GM21825 (cell line): ENCODE results near the gene SLIT3.

Experiments
- ATAC-seq: cut with Tn5 transposase; IDR thresholded peaks from one replicate; pipeline ENCODE4 v1.9.1; 2021; ENCODE audit warnings: mild to moderate bottlenecking, moderate library complexity; ENCODE audit not compliant: unreplicated experiment

The SLIT3 gene

DNA sequence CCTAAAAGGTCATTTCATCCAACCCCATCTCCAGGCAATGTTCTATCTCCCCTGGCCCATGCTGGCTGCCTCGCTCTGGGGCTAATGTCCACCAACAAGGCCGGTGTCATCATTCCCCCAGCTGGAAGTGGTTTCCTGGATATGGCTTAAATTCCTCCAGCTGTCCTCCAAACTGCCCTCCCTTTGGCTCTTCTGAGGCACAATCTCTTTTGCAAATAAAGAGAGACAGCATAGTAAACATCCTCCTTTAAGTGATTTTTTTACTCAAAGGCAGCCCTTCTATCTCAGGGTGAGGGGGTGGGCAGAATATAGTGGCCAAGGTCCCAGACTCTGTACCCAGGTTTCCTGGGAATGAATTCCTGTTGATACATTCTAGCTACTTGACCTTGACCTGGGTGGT lies 604.3 kb downstream of the SLIT3 start:
- ATAC-seq, result no peak

- no peak for ATAC-seq
Measured at GRCh38 chr5:168695301-168695835, 605.6 kb downstream of the SLIT3 start.

DNA sequence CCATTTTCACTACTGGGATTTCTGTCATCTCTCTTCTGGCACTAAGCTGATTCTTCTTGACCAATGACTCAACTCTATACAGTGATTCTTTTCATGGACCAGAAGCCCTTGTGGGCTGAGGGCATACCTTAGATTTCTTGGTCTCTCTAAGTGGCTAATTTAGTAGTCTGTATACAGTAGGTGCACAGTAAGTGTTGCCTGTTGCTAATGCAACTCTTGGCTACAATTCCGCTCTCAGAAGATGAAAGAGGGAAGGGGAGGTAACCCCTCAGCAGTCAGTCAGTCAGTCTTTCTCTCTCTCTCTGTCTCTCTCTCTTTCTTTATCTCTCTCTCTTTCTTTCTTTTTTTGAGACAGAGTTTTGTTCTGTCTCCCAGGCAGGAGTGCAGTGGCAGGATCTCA lies 606.6 kb downstream of the SLIT3 start:
- ATAC-seq, result no peak

- ATAC-seq, result no peak
Measured at GRCh38 chr5:168693883-168694282, 607.1 kb downstream of the SLIT3 start.

DNA sequence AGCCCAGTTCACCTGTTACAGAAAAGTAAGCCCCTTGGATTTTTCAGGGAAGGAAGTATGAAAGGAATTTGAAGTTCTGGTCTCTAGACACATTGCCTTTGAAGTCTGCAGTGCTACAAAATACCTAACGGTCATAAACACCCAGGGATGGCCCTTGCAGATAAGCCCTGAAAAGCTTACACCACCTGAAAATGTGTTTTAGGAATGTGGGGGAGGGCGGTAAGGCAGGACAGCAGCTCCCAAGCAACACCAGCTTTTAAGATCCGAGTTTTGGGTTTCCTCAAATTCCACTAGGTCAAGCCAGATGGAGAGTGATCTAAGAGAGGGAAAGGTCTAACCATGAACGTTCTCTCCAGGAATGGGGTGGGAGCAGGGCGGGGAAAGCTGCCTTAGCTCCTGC lies 607.6 kb downstream of the SLIT3 start:
- ATAC-seq, result no peak

GRCh38 chr5:168691891-168692290 lies 609.0 kb downstream of the SLIT3 start:
- ATAC-seq, result no peak

DNA sequence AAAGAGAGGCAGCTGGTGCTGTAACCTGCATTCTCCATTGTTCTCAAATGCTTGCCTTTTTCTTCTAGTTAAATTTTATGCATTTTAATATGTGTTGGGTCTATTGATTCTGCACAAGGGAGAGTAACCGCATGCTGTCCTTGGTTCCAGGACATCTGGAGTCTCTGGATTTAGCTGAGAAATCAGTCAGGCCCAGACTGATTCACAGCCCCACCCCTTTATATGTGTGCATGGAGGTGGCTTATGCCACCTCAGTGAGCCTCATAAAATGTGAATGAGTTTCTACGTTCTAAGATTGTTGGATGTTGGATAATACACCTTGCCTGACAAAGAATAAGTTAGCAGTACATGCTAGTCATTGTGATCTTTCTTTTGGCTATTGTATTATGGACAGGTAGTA lies 611.7 kb downstream of the SLIT3 start:
- no peak for ATAC-seq

DNA sequence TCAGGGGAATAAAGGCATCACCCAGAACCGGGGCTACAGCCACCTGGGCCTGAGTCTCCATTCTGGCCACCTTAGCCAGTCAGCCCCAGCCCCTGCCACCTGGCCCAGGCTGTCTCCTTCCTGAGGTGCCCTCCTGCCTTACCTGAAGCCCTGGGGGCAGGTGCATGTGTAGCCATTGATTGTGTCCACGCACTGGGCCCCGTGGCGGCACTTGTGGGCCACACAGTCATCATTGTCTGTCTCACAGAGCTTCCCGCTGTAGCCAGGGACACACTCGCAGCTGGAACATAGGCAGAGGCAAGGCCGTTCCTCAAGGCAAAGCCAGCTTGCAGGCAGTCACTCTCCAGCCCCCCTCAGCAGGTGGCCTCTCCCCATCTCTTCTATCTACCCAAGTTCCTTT lies 614.1 kb downstream of the SLIT3 start:
- no peak for ATAC-seq

GRCh38 chr5:168685566-168685965 lies 615.4 kb downstream of the SLIT3 start:
- ATAC-seq, result no peak

DNA sequence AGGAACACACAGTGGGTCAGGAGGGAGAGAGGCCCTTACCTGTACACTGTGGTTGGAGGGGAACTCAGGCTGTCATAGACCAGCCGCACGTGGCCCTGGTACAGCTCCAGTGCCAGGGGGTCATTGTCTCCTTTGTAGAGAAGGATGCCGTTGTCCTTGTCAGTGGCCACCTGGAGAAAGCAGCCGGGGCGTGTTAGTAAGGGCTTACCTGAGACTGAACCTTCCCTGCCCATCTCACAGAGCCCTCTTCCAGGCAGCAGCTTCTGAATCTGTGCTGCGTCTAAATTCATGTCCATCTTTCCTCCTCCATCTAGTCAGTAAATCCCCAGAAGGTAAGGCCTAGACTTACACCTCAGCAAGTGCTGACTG lies 617.0 kb downstream of the SLIT3 start:
- no peak for ATAC-seq

GRCh38 chr5:168683247-168683926 lies 617.6 kb downstream of the SLIT3 start:
- no peak for ATAC-seq

GRCh38 chr5:168681556-168682183 lies 619.3 kb downstream of the SLIT3 start:
- no peak for ATAC-seq

DNA sequence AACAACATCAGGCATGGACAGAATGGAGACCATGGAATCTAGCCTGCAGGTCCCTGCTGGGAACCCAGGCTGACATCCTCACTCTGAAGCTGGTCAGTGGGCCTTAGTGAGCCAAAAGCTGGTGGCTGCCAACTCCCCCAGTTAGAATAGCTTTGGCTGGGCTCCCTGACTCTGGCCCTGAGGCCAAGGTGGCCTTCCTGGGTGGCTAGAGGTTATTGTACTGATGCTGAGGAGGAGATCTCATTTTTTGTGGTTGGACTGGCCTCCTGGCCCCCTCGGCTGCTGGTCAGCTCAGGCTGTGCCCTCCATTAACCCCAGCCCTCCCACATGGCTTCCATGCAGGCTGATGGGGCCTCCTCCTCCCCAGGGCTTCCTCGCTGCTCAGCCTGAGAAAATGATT lies 620.5 kb downstream of the SLIT3 start:
- no peak for ATAC-seq

GRCh38 chr5:168679515-168679920 lies 621.4 kb downstream of the SLIT3 start:
- ATAC-seq, result peak; percentile 60

GRCh38 chr5:168676501-168676900 lies 624.4 kb downstream of the SLIT3 start:
- ATAC-seq, result no peak

GRCh38 chr5:168675883-168676408 lies 625.0 kb downstream of the SLIT3 start:
- no peak for ATAC-seq

DNA sequence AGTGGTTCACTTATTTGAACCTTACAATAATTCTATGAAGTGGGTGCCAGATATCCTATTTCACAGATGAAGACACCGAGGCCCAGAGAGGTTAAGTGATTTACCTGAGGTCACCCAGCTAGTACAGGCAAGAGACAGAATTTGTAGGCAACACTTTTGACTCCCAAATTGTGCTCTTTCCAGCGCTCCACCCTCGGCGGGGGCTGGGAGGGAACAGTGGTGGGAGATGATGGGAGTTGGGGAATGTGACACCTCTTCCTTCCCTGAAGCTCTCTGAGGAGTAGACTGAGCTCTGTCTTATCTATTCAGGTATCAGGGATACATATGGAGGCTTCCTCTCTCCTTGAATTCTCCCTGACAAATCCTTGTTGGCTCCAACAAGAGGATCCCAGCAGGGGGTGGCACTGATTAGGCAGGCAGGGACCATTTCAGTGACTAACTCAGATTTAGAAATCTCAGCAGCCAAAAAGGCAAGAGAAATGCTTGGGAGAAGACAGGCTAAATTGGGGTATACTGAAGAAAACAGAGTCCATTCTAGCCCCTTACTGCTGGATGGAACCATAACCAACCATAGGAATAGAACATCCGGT lies 626.0 kb downstream of the SLIT3 start:
- no peak for ATAC-seq

DNA sequence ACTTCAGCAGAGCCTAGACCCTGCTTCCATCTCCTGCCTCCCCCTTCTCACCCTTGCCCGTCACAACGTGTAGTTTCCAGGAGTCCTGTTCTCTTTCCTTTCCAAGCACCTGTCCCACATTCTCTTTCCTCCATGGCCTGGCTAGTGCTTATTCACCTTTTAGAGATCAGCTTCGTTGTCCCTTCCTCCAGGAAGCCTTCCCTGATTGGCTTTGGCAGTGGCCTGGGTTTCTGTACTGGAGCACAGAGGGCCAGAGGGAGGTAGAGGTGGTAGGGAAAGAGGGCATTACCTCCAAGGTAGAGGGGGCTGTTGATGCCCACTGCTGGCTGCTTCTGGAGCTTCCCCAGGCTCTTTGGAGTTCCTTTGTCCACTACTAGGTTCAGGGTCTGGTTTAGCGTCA lies 628.1 kb downstream of the SLIT3 start:
- ATAC-seq, result no peak

DNA sequence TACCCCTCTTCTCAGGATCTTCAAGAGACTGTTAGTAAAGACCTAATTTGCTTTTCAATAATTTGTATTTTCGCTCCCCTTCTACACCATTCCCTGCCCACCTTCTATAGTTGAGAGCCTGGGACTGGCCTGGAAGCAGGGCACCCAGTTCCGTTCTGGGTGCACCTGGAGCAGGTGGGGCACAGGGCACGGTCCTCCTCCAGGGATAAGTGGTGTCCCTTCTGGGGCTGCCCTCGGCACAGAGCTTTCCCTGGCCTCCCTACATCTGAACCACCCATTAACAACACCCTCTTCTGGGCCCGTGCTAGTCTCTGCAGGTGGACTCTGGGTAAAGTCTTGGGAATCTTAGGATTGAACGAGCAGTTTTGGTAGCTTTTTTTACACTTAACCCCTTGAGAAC lies 628.9 kb downstream of the SLIT3 start:
- ATAC-seq, result no peak

GRCh38 chr5:168670881-168671575 lies 629.9 kb downstream of the SLIT3 start:
- no peak for ATAC-seq

DNA sequence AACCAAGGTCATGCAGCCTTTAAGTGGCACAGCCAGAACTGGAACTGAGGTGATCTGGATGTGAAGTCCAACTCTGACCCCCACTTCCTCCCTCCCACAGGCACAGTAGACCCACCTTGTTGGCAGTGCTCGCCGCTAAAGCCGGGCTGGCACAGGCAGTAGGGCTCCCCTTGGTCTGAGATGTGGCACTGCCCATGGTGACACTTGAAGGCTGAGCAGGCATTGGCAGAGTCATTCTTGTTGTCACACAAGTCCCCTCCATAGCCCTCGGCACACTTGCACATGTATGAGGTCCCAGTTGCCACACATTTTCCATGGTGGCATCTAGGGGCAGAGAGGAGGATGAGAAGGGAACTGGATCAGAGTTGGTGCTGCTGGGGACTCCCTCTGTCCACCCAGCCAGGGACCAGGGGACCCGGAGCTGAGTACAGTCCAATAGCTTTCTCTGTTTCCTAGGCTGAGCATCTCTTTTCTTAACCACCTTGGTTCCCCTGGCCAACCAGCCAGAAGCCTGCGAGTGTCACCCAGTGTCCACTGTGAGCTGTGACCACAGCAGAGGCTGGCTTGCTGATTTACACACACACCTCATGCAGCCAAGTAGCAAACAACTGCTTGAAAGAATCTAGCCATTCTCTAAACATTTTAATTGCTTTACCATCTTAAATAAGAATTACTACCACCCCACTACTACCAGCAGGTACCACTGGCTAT lies 631.1 kb downstream of the SLIT3 start:
- ATAC-seq, result no peak
